Liver (tissue), 9 donors: ENCODE measurements around the gene GCDH. TPM values are rescaled to one million over a fixed set of nuclear protein-coding genes. Genes with fewer than 3 reads are reported as not detected.

Experiments used
- DNase-seq: peaks from one replicate; pipeline ENCODE4 v3.0.0-alpha.2; 2017; ENCODE audit warnings: low spot score
- H3K27ac ChIP-seq, 2 donors: one replicate each; pipeline ENCODE4 v1.7.0; 2013; ENCODE audit warnings: inconsistent platforms in 2 of 2, low read length in 2 of 2, control low read depth in 1 of 2, low read depth in 1 of 2, mild to moderate bottlenecking in 1 of 2
- H3K27me3 ChIP-seq, 4 donors: one replicate each; pipeline versions ENCODE4 v1.6.1 to v1.7.0; 2013; ENCODE audit warnings: low read length in 3 of 4, inconsistent platforms in 1 of 4, mild to moderate bottlenecking in 1 of 4, moderate library complexity in 1 of 4; ENCODE audit not compliant: control insufficient read depth in 4 of 4, insufficient read depth in 4 of 4
- H3K36me3 ChIP-seq, 4 donors: one replicate each; pipeline versions ENCODE4 v1.6.1 to v1.7.0; 2013; ENCODE audit warnings: low read length in 3 of 4, mild to moderate bottlenecking in 3 of 4, low read depth in 1 of 4, moderate library complexity in 1 of 4; ENCODE audit not compliant: control insufficient read depth in 4 of 4, insufficient read depth in 3 of 4
- H3K4me1 ChIP-seq, 4 donors: one replicate each; pipeline versions ENCODE4 v1.6.1 to v1.7.0; 2013; ENCODE audit warnings: low read length in 3 of 4, mild to moderate bottlenecking in 3 of 4, moderate library complexity in 1 of 4; ENCODE audit not compliant: control insufficient read depth in 4 of 4, insufficient read depth in 4 of 4
- H3K4me3 ChIP-seq, 3 donors: one replicate each; pipeline versions ENCODE4 v1.6.1 to v1.7.0; 2013; ENCODE audit warnings: low read length in 3 of 3, control low read depth in 1 of 3, low read depth in 1 of 3, mild to moderate bottlenecking in 1 of 3
- H3K9ac ChIP-seq, 2 donors: one replicate each; pipeline ENCODE4 v1.7.0; 2013; ENCODE audit warnings: low read length in 2 of 2, mild to moderate bottlenecking in 2 of 2, moderate library complexity in 2 of 2, control low read depth in 1 of 2, low read depth in 1 of 2
- H3K9me3 ChIP-seq, 4 donors: one replicate each; pipeline versions ENCODE4 v1.6.1 to v1.7.0; 2013; ENCODE audit warnings: low read length in 3 of 4; ENCODE audit not compliant: control insufficient read depth in 4 of 4
- ATF3 ChIP-seq: IDR thresholded peaks from 2 replicates; pipeline ENCODE4 v1.6.1; 2016; ENCODE audit warnings: antibody characterized with exemption
- CTCF ChIP-seq: fragments of 150-350 bp; IDR thresholded peaks from 2 replicates; pipeline ENCODE4 v1.5.1; 2017; ENCODE audit warnings: improper control_type of control experiment, low read depth, low read length; ENCODE audit not compliant: missing input control
- EGR1 ChIP-seq, 2 donors: IDR thresholded peaks; 2 replicates each; pipeline ENCODE4 v1.6.1; 2016 to 2018; ENCODE audit warnings: antibody characterized with exemption in 2 of 2, low read depth in 2 of 2
- FOXA1 ChIP-seq: IDR thresholded peaks from 2 replicates; pipeline ENCODE4 v1.6.1; 2016; ENCODE audit warnings: antibody characterized with exemption
- FOXA2 ChIP-seq: IDR thresholded peaks from 2 replicates; pipeline ENCODE4 v1.6.1; 2016; ENCODE audit warnings: antibody characterized with exemption
- GABPA ChIP-seq, 2 donors: IDR thresholded peaks in 1 of 2; conservative IDR thresholded peaks in 1 of 2; 2 replicates each; pipeline ENCODE4 v1.6.1; 2016; ENCODE audit warnings: antibody characterized with exemption in 2 of 2, mild to moderate bottlenecking in 1 of 2, moderate library complexity in 1 of 2
- HNF4A ChIP-seq, 2 donors: conservative IDR thresholded peaks; 2 replicates each; pipeline ENCODE4 v1.6.1; 2016; ENCODE audit warnings: antibody characterized with exemption in 2 of 2, mild to moderate bottlenecking in 2 of 2
- HNF4G ChIP-seq: IDR thresholded peaks from 2 replicates; pipeline ENCODE4 v1.6.1; 2016; ENCODE audit warnings: antibody characterized with exemption
- JUND ChIP-seq, 2 donors: IDR thresholded peaks; 2 replicates each; pipeline ENCODE4 v1.6.1; 2016; ENCODE audit warnings: antibody characterized with exemption in 2 of 2
- MAX ChIP-seq: IDR thresholded peaks from 2 replicates; pipeline ENCODE4 v1.6.1; 2016; ENCODE audit warnings: antibody characterized with exemption
- RAD21 ChIP-seq, 2 donors: IDR thresholded peaks; 2 replicates each; pipeline ENCODE4 v1.6.1; 2016; ENCODE audit warnings: antibody characterized with exemption in 2 of 2, mild to moderate bottlenecking in 2 of 2
- REST ChIP-seq: IDR thresholded peaks from 2 replicates; pipeline ENCODE4 v1.6.1; 2016; ENCODE audit warnings: antibody characterized with exemption, mild to moderate bottlenecking
- RXRA ChIP-seq, 2 donors: IDR thresholded peaks; 2 replicates each; pipeline ENCODE4 v1.6.1; 2017 to 2018; ENCODE audit warnings: antibody characterized with exemption in 2 of 2, mild to moderate bottlenecking in 1 of 2
- SP1 ChIP-seq: IDR thresholded peaks from 2 replicates; pipeline ENCODE4 v1.6.1; 2018; ENCODE audit warnings: antibody characterized with exemption, mild to moderate bottlenecking
- TAF1 ChIP-seq: conservative IDR thresholded peaks from 2 replicates; pipeline ENCODE4 v1.6.1; 2016; ENCODE audit warnings: antibody characterized with exemption, mild to moderate bottlenecking
- YY1 ChIP-seq: IDR thresholded peaks from 2 replicates; pipeline ENCODE4 v1.6.1; 2016; ENCODE audit warnings: antibody characterized with exemption, mild to moderate bottlenecking
- ZBTB33 ChIP-seq: IDR thresholded peaks from 2 replicates; pipeline ENCODE4 v1.6.1; 2016; ENCODE audit warnings: antibody characterized with exemption
- whole genome bisulfite sequencing: extraction: QIAGEN DNeasy Blood & Tissue Kit; methylation state at CpG from one replicate; pipeline ENCODE4 v1.1.7; 2013; 5-methylcytosine and 5-hydroxymethylcytosine counted together
- polyA plus RNA-seq, 2 donors: library from polyadenylated mRNA; stranded (reverse) in 1 of 2; unstranded in 1 of 2; fragments of 200-250 nt in 1 of 2; fragments of >200 nt in 1 of 2; fragmentation: Nextera tagmentation in 1 of 2; extraction: Ambion mirVana in 1 of 2; gene quantifications; one replicate each; pipeline versions ENCODE4 v1.2.1 to v1.2.3, GENCODE V29; 2013 to 2015
- total RNA-seq, 2 donors: library from RNA; depleted of rRNA; stranded (reverse); fragments of >200 nt; gene quantifications; one replicate each; pipeline ENCODE4 v1.2.3, GENCODE V29; 2014
- donor health status: healthy.
- donor health status: healthy.
- donor health status: healthy.
- donor health status: healthy.
- donor health status: healthy.

Gene GCDH
- total and polyA plus RNA-seq, 4 donors = 65.8 to 118 (median 78.1) TPM

GRCh38 chr19:12884627-12884925, 6.4 kb upstream of the GCDH start:
- no peak overlapping the region for H3K27ac ChIP-seq
- H3K27me3 ChIP-seq = peaks cover 0 to 6% (median 0%) of the 10 kb centered on the region in 4 donors
- no peak for DNase-seq
- no peak for TF ChIP-seq ZBTB33
- TF ChIP-seq GABPA (IDR thresholded peaks at IDR 0.05 in 1 of 2, conservative IDR thresholded peaks at IDR 0.05 in 1 of 2) = no peak
- no peak for TF ChIP-seq JUND (IDR thresholded peaks at IDR 0.05)
- TF ChIP-seq EGR1 (IDR thresholded peaks at IDR 0.05; ENCODE audit: low read depth in 2 of 2) = no peak
- no peak for TF ChIP-seq TAF1
- no peak for TF ChIP-seq YY1
- TF ChIP-seq RAD21 (IDR thresholded peaks at IDR 0.05) = no peak
- no peak for TF ChIP-seq HNF4G
- no peak for TF ChIP-seq CTCF
- no peak for TF ChIP-seq SP1
- TF ChIP-seq FOXA2 = no peak
- no peak for TF ChIP-seq ATF3
- no peak for TF ChIP-seq MAX
- no peak for TF ChIP-seq FOXA1
- no peak for TF ChIP-seq HNF4A (conservative IDR thresholded peaks at IDR 0.05)
- TF ChIP-seq REST = no peak
- no peak for TF ChIP-seq RXRA (IDR thresholded peaks at IDR 0.05)
- peaks cover 2 to 23% (median 9%) of the 10 kb centered on the region in 4 donors for H3K4me1 ChIP-seq
- no peaks in the 10 kb centered on the region for H3K36me3 ChIP-seq
- H3K4me3 ChIP-seq = no peak overlapping the region
- no peak overlapping the region for H3K9ac ChIP-seq
- WGBS = 69% methylated on average over 12 of the region's 12 CpGs
- peaks cover 5 to 21% (median 12%) of the 10 kb centered on the region in 4 donors for H3K9me3 ChIP-seq
